ENCODE data around the gene CNTNAP1.

GRCh38 chr17:42680331-42680808 lies 2.0 kb upstream of the CNTNAP1 start:
- TF ChIP-seq CTCF (conservative IDR thresholded peaks at IDR 0.05; ENCODE audit: low read length) (no peak), EZH2phosphoT487 (IDR thresholded peaks at IDR 0.05; ENCODE audit: borderline replicate concordance) (no peak)
